GM12878 (cell line): ENCODE measurements around the gene GABBR2.

Experiments used
- CHD1 ChIP-seq: IDR thresholded peaks from 2 replicates; pipeline ENCODE4 v1.6.1; 2012; ENCODE audit warnings: low read depth, low read length, improper control_type of control experiment
- CHD2 ChIP-seq: IDR thresholded peaks from 2 replicates; pipeline ENCODE4 v1.6.1; 2011; ENCODE audit warnings: low read depth, low read length, improper control_type of control experiment, borderline replicate concordance
- POLR2A ChIP-seq: IDR thresholded peaks from 2 replicates; pipeline ENCODE4 v1.6.1; 2011; ENCODE audit warnings: low read depth, mild to moderate bottlenecking, low read length
- TF ChIP-seq, protein P1 (sequence below), 3 experiments: IDR thresholded peaks in 2 of 3; conservative IDR thresholded peaks in 1 of 3; 2 replicates each; pipeline ENCODE4 v1.5.1; 2011; ENCODE audit warnings: low read depth in 3 of 3, low read length in 3 of 3, mild to moderate bottlenecking in 3 of 3, control low read depth in 2 of 3, moderate library complexity in 2 of 3, inconsistent platforms in 1 of 3, mixed read lengths in 1 of 3; ENCODE audit not compliant: control insufficient read depth in 2 of 3, insufficient read depth in 1 of 3; ENCODE audit errors: extremely low read depth in 1 of 3

GRCh38 chr9:98656511-98656910 is 52.2 kb downstream of the GABBR2 start:
- TF ChIP-seq POLR2A (no peak), CHD2 (no peak), CHD1 (no peak)
- TF ChIP-seq, protein P1, sequence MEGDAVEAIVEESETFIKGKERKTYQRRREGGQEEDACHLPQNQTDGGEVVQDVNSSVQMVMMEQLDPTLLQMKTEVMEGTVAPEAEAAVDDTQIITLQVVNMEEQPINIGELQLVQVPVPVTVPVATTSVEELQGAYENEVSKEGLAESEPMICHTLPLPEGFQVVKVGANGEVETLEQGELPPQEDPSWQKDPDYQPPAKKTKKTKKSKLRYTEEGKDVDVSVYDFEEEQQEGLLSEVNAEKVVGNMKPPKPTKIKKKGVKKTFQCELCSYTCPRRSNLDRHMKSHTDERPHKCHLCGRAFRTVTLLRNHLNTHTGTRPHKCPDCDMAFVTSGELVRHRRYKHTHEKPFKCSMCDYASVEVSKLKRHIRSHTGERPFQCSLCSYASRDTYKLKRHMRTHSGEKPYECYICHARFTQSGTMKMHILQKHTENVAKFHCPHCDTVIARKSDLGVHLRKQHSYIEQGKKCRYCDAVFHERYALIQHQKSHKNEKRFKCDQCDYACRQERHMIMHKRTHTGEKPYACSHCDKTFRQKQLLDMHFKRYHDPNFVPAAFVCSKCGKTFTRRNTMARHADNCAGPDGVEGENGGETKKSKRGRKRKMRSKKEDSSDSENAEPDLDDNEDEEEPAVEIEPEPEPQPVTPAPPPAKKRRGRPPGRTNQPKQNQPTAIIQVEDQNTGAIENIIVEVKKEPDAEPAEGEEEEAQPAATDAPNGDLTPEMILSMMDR (IDR thresholded peaks at IDR 0.05 in 2 of 3, conservative IDR thresholded peaks at IDR 0.05 in 1 of 3; ENCODE audit: control insufficient read depth in 2 of 3, extremely low read depth in 1 of 3, insufficient read depth in 1 of 3, low read depth in 3 of 3, low read length in 3 of 3) = no peak
